Left hindlimb (tissue), 1 donor: Measurements from ENCODE around the gene CHAD.
A peak's percentile ranks its signal among the peaks of the same experiment; 100 is the strongest.

Experiments
- DNase-seq: peaks from one replicate; pipeline ENCODE4 v3.0.0-alpha.2; 2018

The CHAD gene, protein sequence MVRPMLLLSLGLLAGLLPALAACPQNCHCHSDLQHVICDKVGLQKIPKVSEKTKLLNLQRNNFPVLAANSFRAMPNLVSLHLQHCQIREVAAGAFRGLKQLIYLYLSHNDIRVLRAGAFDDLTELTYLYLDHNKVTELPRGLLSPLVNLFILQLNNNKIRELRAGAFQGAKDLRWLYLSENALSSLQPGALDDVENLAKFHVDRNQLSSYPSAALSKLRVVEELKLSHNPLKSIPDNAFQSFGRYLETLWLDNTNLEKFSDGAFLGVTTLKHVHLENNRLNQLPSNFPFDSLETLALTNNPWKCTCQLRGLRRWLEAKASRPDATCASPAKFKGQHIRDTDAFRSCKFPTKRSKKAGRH

GRCh38 chr17:50468304-50469207 lies at the start of gene CHAD:
Gene CHAD, minus strand, starts transcription at chr17:50468880. Its CDS starts 67 bp downstream, at chr17:50468813.
- DNase-seq: peak; percentile 70

- DNase-seq: no peak
These were observed 49.1 kb upstream of the CHAD start for GRCh38 chr17:50517504-50518383.

GRCh38 chr17:50517011-50517410 lies 48.3 kb upstream of the CHAD start:
- no peak for DNase-seq

- DNase-seq: no peak
These were observed 46.4 kb upstream of the CHAD start for GRCh38 chr17:50514936-50515702.

- DNase-seq: no peak
These were observed 45.7 kb upstream of the CHAD start for GRCh38 chr17:50514388-50514787.

GRCh38 chr17:50513495-50513894 lies 44.8 kb upstream of the CHAD start:
- DNase-seq: no peak

GRCh38 chr17:50511058-50511457 lies 42.4 kb upstream of the CHAD start:
- DNase-seq: no peak

- no peak for DNase-seq
These were observed 40.1 kb upstream of the CHAD start for GRCh38 chr17:50508573-50509460.

GRCh38 chr17:50507871-50508572 lies 39.3 kb upstream of the CHAD start, which contains the start of gene MYCBPAP:
Gene MYCBPAP, plus strand, starts transcription at chr17:50508439. Its CDS starts 236 bp downstream, at chr17:50508675.
- DNase-seq: peak; percentile 92

- no peak for DNase-seq
These were observed 37.6 kb upstream of the CHAD start for GRCh38 chr17:50506298-50506697.

GRCh38 chr17:50505591-50506130 lies 37.0 kb upstream of the CHAD start:
- DNase-seq: no peak

DNA sequence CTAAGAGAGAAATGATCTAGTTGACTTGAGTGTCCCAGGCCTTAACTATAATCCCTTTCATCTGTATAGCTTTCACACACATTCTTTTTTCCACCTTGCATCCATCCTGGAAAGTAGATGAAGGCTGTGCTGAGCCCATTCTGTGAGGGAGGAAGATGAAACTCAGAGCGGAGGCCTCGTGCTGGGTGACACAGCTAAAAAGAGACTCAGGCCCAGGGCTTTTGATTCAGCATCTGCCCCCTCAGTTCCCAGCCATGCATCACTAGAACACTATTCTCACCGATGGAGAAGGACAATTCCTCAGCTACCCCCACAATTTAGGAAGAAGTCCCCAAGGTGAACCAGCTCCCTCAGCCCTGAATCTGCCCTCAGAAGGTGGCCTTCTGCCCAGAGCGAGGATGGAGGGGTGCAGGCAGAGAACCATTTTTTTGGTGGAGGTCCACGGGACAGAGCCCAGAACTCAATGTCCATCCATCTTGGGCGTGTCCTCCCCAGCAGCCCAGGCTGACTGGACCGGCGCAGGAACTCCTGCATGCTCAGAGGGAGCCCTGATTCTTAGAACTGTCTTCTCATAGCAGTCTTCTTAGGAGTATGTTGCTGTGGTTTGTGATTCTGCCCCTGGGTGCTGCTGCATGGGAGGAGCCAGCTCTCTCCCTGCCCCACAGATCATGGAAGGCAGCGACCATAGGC lies 33.8 kb upstream of the CHAD start:
- DNase-seq: no peak

GRCh38 chr17:50501054-50501453 lies 32.4 kb upstream of the CHAD start:
- DNase-seq: no peak

DNA sequence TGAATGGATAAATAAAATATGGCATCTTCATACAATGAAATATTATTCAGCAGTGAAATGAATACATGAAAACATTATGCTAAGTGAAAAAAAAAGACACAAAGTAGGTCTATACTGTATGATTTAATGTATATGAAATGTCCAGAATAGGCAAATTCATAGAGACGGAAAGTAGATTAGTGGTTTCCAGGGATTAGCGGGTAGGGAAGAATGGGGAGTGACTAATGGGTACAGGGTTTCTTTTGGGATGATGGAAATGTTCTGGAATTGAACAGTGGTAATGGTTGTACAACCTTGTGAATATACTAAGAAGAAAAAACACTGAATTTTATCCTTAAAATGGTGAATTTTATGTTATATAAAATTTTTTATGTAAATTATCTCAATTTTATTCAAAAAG lies 31.0 kb upstream of the CHAD start:
- no peak for DNase-seq

DNA sequence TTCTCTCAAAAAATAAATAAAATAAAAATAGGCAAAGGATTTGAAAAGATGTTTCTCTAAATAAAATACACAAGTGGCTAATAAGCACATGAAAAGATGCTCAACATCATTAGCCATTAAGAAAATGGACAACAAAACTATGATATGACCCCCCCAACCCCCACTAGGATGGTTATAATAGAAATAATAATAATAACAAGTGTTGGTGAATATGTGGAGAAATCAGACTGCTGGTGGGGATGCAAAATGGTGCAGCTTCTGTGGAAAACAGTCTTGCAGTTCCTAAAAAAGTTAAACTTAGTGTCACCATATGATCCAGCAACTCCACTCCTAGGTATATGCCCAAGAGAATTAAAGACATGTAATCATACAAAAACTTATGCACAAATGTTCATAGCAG lies 30.6 kb upstream of the CHAD start:
- no peak for DNase-seq

GRCh38 chr17:50498021-50498874 lies 29.6 kb upstream of the CHAD start:
- DNase-seq: no peak

GRCh38 chr17:50495918-50496317 lies 27.2 kb upstream of the CHAD start:
- DNase-seq: no peak

- no peak for DNase-seq
These were observed 26.6 kb upstream of the CHAD start for GRCh38 chr17:50495217-50495823.
